Trophoblast cell (in vitro differentiated cells and primary cell): Measurements from ENCODE around the gene GABRA5.

Source experiments
- DNase-seq, 2 donors: peaks; one replicate each; pipeline ENCODE4 v3.0.0-alpha.2; 2016
- H2AFZ ChIP-seq: 2 replicates; pipeline ENCODE4 v1.6.1; 2013; ENCODE audit warnings: low read length, moderate library complexity, mild to moderate bottlenecking; ENCODE audit not compliant: insufficient read depth, poor library complexity
- H2AK5ac ChIP-seq: 2 replicates; pipeline ENCODE4 v1.6.1; 2013; ENCODE audit warnings: mild to moderate bottlenecking, low read length
- H2BK120ac ChIP-seq: 2 replicates; pipeline ENCODE4 v1.6.1; 2013; ENCODE audit warnings: low read length, mild to moderate bottlenecking, moderate library complexity; ENCODE audit not compliant: insufficient read depth, poor library complexity
- H2BK12ac ChIP-seq: 2 replicates; pipeline ENCODE4 v1.6.1; 2013; ENCODE audit warnings: mild to moderate bottlenecking, low read length, moderate library complexity
- H2BK5ac ChIP-seq: 2 replicates; pipeline ENCODE4 v1.6.1; 2013; ENCODE audit warnings: low read length, low read depth, moderate library complexity, mild to moderate bottlenecking; ENCODE audit not compliant: poor library complexity
- H3K14ac ChIP-seq: 2 replicates; pipeline ENCODE4 v1.6.1; 2013; ENCODE audit warnings: mild to moderate bottlenecking, low read length
- H3K18ac ChIP-seq: 2 replicates; pipeline ENCODE4 v1.6.1; 2013; ENCODE audit warnings: mild to moderate bottlenecking, low read length
- H3K23ac ChIP-seq: 2 replicates; pipeline ENCODE4 v1.6.1; 2013; ENCODE audit warnings: low read length
- H3K27ac ChIP-seq: 2 replicates; pipeline ENCODE4 v1.5.1; 2013; ENCODE audit warnings: low read depth, mild to moderate bottlenecking, inconsistent platforms, low read length, moderate library complexity
- H3K27me3 ChIP-seq: 2 replicates; pipeline ENCODE4 v1.6.1; 2013; ENCODE audit warnings: inconsistent platforms, mild to moderate bottlenecking, low read length, moderate library complexity; ENCODE audit not compliant: insufficient read depth
- H3K36me3 ChIP-seq, 2 experiments: 1 replicate in 1 of 2; 2 replicates in 1 of 2; pipeline ENCODE4 v1.6.1; 2013; ENCODE audit warnings: low read length in 2 of 2, mild to moderate bottlenecking in 2 of 2, moderate library complexity in 1 of 2; ENCODE audit not compliant: insufficient read depth in 2 of 2, control insufficient read depth in 1 of 2
- H3K4ac ChIP-seq: 2 replicates; pipeline ENCODE4 v1.6.1; 2013; ENCODE audit warnings: low read depth, mild to moderate bottlenecking, low read length, moderate library complexity
- H3K4me1 ChIP-seq, 2 experiments: 1 replicate in 1 of 2; 2 replicates in 1 of 2; pipeline ENCODE4 v1.6.1; 2013; ENCODE audit warnings: low read length in 2 of 2, mild to moderate bottlenecking in 2 of 2, moderate library complexity in 1 of 2; ENCODE audit not compliant: insufficient read depth in 2 of 2, control insufficient read depth in 1 of 2
- H3K4me2 ChIP-seq: 2 replicates; pipeline ENCODE4 v1.6.1; 2013; ENCODE audit warnings: inconsistent platforms, mild to moderate bottlenecking, low read length, moderate library complexity
- H3K4me3 ChIP-seq: 2 replicates; pipeline ENCODE4 v1.5.1; 2013; ENCODE audit warnings: mild to moderate bottlenecking, low read depth, low read length, inconsistent platforms
- H3K79me1 ChIP-seq: one replicate; pipeline ENCODE4 v1.6.1; 2013; ENCODE audit warnings: low read length
- H3K79me2 ChIP-seq: 2 replicates; pipeline ENCODE4 v1.6.1; 2013; ENCODE audit warnings: low read length, mild to moderate bottlenecking; ENCODE audit not compliant: control insufficient read depth, insufficient read depth, poor library complexity
- H3K9ac ChIP-seq: 2 replicates; pipeline ENCODE4 v1.6.1; 2013; ENCODE audit warnings: mild to moderate bottlenecking, low read length
- H3K9me3 ChIP-seq: 2 replicates; pipeline ENCODE4 v1.6.1; 2013; ENCODE audit warnings: low read depth, mild to moderate bottlenecking, control low read depth, inconsistent platforms, low read length; ENCODE audit not compliant: insufficient read depth
- H4K12ac ChIP-seq: 2 replicates; pipeline ENCODE4 v1.6.1; 2013; ENCODE audit warnings: low read depth, mild to moderate bottlenecking, low read length, moderate library complexity
- H4K8ac ChIP-seq: 2 replicates; pipeline ENCODE4 v1.6.1; 2013; ENCODE audit warnings: low read depth, mild to moderate bottlenecking, low read length, moderate library complexity
- H4K91ac ChIP-seq: one replicate; pipeline ENCODE4 v1.6.1; 2013; ENCODE audit warnings: low read depth, mild to moderate bottlenecking, low read length, moderate library complexity
- WGBS: extraction: QIAGEN DNeasy Blood & Tissue Kit; methylation state at CpG from one replicate; pipeline ENCODE4 v1.1.7; 2013; ENCODE audit warnings: missing lambda C conversion rate; ENCODE audit not compliant: insufficient read length, insufficient coverage; ENCODE audit errors: extremely low coverage; 5-methylcytosine and 5-hydroxymethylcytosine counted together

GABRA5 gene

DNA sequence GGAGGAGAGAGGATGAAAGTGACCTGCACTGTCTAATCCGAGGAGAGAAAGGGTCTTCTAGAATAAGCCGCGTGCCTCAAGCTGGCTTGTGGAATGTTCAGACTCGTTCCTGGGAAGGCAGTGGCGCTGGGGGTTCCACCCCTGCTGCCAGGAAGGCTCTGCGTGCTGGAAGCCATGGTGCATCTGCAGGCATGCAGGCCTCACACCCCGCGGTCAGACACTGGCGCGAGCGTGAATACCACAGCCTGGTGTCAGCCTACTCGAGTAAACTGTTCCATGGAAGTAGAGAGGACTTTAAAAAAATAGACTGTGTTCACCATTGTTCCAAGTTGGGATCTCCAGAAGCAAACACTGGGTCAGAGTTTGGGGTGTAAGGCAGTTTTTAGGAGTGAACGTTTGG lies 78.2 kb downstream of the GABRA5 start:
- Histone ChIP-seq H3K9me3 (no peaks in the 10 kb centered on the region), H3K36me3 (no peaks in the 10 kb centered on the region), H3K23ac (no peak overlapping the region), H2AK5ac (no peak overlapping the region), H3K4me1 (no peaks in the 10 kb centered on the region), H2BK5ac (no peak overlapping the region), H2AFZ (no peak overlapping the region), H3K14ac (no peak overlapping the region), H4K12ac (no peak overlapping the region), H4K8ac (no peak overlapping the region), H3K4me3 (no peak overlapping the region), H3K4ac (no peak overlapping the region), H3K18ac (no peak overlapping the region), H3K27me3 (no peaks in the 10 kb centered on the region), H3K4me2 (no peak overlapping the region), H4K91ac (no peak overlapping the region), H3K9ac (no peak overlapping the region), H2BK120ac (no peak overlapping the region), H3K79me2 (no peaks in the 10 kb centered on the region), H3K27ac (no peak overlapping the region), H3K79me1 (no peaks in the 10 kb centered on the region), H2BK12ac (no peak overlapping the region)
- no peak for DNase-seq
- WGBS, result no CpG with 5 or more reads among the region's 13 CpGs

DNA sequence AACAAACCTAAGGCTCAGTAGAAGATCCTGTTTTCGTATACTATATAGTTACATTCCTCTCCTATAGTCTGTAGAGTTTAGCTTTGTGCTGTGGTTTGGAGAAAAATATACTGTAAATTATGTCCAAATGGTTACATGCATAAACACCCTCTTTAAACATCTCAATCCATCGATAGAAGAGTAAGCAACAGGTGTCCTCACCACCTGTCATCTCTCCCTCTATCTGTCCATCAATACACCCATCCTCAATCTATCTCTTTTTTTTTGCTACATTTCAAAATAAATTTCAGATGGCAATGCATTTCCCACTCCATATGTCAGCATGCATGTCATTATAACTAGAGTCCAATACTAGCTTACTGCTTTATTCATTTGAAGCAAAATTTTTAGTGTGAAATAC lies 83.1 kb downstream of the GABRA5 start:
- H3K9ac ChIP-seq, result no peak overlapping the region
- no peak overlapping the region for H2BK5ac ChIP-seq
- no peak overlapping the region for H4K12ac ChIP-seq
- H3K4me2 ChIP-seq, result no peak overlapping the region
- H3K27me3 ChIP-seq, result no peaks in the 10 kb centered on the region
- H3K4ac ChIP-seq, result no peak overlapping the region
- no peak overlapping the region for H3K4me3 ChIP-seq
- no peak overlapping the region for H3K23ac ChIP-seq
- WGBS, result no CpG with 5 or more reads among the region's 2 CpGs
- no peak overlapping the region for H2BK12ac ChIP-seq
- H3K36me3 ChIP-seq, result no peaks in the 10 kb centered on the region
- no peak overlapping the region for H4K91ac ChIP-seq
- no peak for DNase-seq
- H2BK120ac ChIP-seq, result no peak overlapping the region
- H3K14ac ChIP-seq, result no peak overlapping the region
- H4K8ac ChIP-seq, result no peak overlapping the region
- H3K79me1 ChIP-seq, result no peaks in the 10 kb centered on the region
- H2AK5ac ChIP-seq, result no peak overlapping the region
- no peak overlapping the region for H2AFZ ChIP-seq
- H3K27ac ChIP-seq, result no peak overlapping the region
- H3K9me3 ChIP-seq, result no peaks in the 10 kb centered on the region
- no peaks in the 10 kb centered on the region for H3K79me2 ChIP-seq
- H3K18ac ChIP-seq, result no peak overlapping the region
- H3K4me1 ChIP-seq, result no peaks in the 10 kb centered on the region

DNA sequence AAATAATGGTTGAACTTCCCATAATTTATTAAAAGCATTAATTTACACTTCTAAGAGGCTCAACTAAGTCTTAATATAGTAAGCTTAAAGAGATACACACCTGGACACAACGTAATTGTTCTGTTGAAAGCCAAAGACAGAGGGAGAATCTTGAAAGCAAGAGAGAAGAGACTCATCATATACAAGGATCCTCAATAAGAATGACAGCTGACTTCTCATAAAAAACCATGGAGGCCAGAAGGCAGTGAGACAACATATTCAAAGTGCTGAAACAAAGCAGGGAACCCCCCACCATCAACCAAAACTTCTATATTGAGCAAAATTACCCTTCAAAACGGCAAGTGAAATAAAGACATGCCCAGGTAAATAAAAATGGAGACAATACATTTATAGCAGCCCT lies 87.5 kb downstream of the GABRA5 start:
- Histone ChIP-seq H3K9me3 (no peaks in the 10 kb centered on the region), H4K12ac (no peak overlapping the region), H4K91ac (no peak overlapping the region), H2BK12ac (no peak overlapping the region), H3K4me1 (no peaks in the 10 kb centered on the region), H4K8ac (no peak overlapping the region), H3K79me2 (no peaks in the 10 kb centered on the region), H2AK5ac (no peak overlapping the region), H3K4me3 (no peak overlapping the region), H3K27ac (no peak overlapping the region), H3K23ac (no peak overlapping the region), H3K18ac (no peak overlapping the region), H2AFZ (no peak overlapping the region), H3K27me3 (no peaks in the 10 kb centered on the region), H3K4me2 (no peak overlapping the region), H3K9ac (no peak overlapping the region), H3K14ac (no peak overlapping the region), H2BK120ac (no peak overlapping the region), H2BK5ac (no peak overlapping the region), H3K79me1 (no peaks in the 10 kb centered on the region), H3K36me3 (no peaks in the 10 kb centered on the region), H3K4ac (no peak overlapping the region)
- DNase-seq, result no peak
- no CpG with 5 or more reads among the region's 2 CpGs for WGBS

DNA sequence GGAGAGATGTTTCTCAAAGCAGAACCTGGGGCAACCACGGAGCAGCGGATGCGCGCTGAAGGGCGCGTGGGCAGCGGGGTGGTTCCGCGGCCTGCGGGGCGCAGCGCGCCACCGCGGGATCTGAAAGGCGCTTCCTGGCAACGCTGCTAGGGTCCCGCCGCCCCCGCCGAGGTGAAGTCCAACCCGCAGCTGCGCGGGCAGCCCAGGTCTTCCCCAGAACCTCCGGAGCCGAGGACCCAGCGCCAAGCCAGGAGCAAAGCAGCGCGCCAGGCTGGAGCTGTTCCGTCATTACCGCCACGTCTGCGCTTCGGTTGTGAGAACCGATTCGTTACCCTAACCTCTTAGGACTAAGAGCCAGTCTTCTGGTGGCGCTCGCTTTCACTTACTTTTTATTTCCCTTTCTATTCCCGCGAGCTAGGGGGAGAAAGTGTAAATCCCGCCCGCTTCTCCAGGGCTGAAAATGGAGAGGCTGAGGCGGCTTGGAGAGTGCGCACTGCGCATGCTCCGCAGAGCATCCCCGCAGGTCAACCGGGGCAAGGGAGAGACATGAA lies 100.9 kb downstream of the GABRA5 start:
- Histone ChIP-seq H3K18ac (no peak overlapping the region), H3K4ac (no peak overlapping the region), H3K14ac (peak overlapping the region; percentile 58), H3K4me2 (peak overlapping the region; percentile 82), H3K79me1 (no peaks in the 10 kb centered on the region), H3K36me3 (no peaks in the 10 kb centered on the region), H2BK120ac (no peak overlapping the region), H2BK5ac (peak overlapping the region; percentile 30), H3K27me3 (peaks cover 16% of the 10 kb centered on the region), H2AK5ac (no peak overlapping the region), H4K91ac (no peak overlapping the region), H2AFZ (peak overlapping the region; percentile 69), H3K79me2 (no peaks in the 10 kb centered on the region), H3K4me3 (peak overlapping the region; percentile 69), H4K8ac (peak overlapping the region; percentile 78), H3K23ac (no peak overlapping the region), H2BK12ac (no peak overlapping the region), H4K12ac (no peak overlapping the region), H3K27ac (no peak overlapping the region), H3K9ac (peak overlapping the region; percentile 9), H3K4me1 (peaks cover 0 to 4% of the 10 kb centered on the region in 2 experiments), H3K9me3 (peaks cover 1% of the 10 kb centered on the region)
- no CpG with 5 or more reads among the region's 48 CpGs for WGBS
- DNase-seq, result no peak
